SK-N-SH treated with all-trans-retinoic acid at 6 μM for 48 hours (cell line): Measurements from ENCODE around the gene HPS4.

Source experiments
- ISL1 ChIP-seq: fragments of 250-450 bp; sonication (Bioruptor Pico); IDR thresholded peaks from 2 replicates; pipeline ENCODE4 v2.1.2; 2022; ENCODE audit warnings: mild to moderate bottlenecking, moderate library complexity
- ZFP30 ChIP-seq: fragments of 450-650 bp; formaldehyde crosslinking; IDR thresholded peaks from 2 replicates; pipeline ENCODE4 v1.5.0; 2022; ENCODE audit warnings: mild to moderate bottlenecking, moderate library complexity

DNA sequence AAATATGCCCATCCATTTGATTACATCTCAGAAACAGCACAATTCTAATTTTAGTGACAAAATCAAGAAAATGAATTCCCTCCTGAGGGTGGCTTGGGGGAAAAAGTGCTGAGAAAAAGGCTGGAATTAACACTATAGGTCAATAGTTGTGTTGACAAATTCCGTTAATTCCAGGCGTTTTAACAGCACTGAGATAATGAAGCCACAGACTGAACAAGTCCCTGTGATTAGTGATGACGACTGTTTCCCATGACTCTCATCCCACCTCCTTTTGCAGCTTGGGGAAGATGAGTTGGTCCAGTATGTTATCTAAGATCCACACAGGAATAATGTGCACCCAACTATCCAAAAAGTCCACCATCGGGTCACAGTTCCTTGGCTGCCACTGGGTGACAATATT is 12.9 kb upstream of the HPS4 start:
- TF ChIP-seq ISL1 (CRISPR knock-in tag) (no peak), ZFP30 (CRISPR knock-in tag) (no peak)
